NB4 (cell line): ENCODE measurements around the gene CDKN2D.

Source experiments
- DNase-seq: peaks from one replicate; pipeline ENCODE4 v3.0.0; 2010; ENCODE audit warnings: low read depth
- H3K4me3 ChIP-seq: one replicate; pipeline ENCODE4 v1.5.1; 2011; ENCODE audit warnings: mild to moderate bottlenecking, low read depth, low read length, moderate library complexity
- CTCF ChIP-seq: IDR thresholded peaks from one replicate; pipeline ENCODE4 v1.5.1; 2012; ENCODE audit warnings: low read depth, low read length
- MYC ChIP-seq: IDR thresholded peaks from 2 replicates; pipeline ENCODE4 v1.6.1; 2011; ENCODE audit warnings: low read depth, low read length
- POLR2A ChIP-seq: IDR thresholded peaks from 2 replicates; pipeline ENCODE4 v1.6.1; 2011; ENCODE audit warnings: mild to moderate bottlenecking; ENCODE audit not compliant: insufficient read length; ENCODE audit errors: extremely low read depth
- TF ChIP-seq, protein P1 (sequence below): IDR thresholded peaks from 2 replicates; pipeline ENCODE4 v1.6.1; 2011; ENCODE audit warnings: low read depth, low read length

Gene CDKN2D

DNA sequence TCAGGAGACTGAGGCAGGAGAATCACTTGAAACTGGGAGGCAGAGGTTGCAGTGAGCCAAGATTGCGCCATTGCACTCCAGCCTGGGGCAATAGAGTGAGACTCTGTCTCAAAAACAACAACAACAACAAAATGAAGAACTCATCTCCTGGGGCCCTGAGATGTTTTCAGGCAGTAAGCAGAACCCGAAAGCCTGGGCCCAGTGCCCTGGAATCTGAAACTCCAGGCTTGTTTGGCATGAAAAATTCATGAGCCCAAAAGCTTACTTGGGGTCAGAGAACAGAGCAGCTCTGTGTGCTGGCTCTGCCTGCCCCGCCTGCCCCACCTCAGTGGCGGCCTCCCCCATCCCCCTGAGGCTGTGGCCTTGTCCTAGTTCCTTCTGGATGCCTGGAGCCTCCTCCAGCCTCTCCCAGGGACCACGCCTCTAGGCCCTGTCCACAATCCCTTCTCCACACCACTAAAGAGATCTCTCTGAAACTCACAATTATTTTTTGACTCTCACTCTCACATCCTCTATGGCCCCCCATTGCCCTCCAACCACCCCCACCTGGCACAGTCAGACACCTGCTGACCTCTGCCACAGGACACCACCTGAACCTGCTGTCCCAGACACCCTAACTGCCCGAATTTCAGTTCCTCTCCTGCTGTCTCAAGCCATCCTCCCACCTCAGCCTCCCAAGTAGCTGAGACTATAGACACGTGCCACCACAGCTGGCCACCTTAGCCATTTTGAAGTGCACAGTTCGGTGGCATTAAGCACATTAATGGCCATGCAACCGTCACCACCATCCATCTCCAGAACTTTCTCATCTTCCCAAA lies 25.2 kb upstream of the CDKN2D start:
- no peak for DNase-seq
- TF ChIP-seq, protein P1, sequence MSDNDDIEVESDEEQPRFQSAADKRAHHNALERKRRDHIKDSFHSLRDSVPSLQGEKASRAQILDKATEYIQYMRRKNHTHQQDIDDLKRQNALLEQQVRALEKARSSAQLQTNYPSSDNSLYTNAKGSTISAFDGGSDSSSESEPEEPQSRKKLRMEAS, result 0 out of 2 replicates have a peak, but pooled peaks have one; percentile 28
- no peak for TF ChIP-seq MYC
- H3K4me3 ChIP-seq, result no peak overlapping the region

DNA sequence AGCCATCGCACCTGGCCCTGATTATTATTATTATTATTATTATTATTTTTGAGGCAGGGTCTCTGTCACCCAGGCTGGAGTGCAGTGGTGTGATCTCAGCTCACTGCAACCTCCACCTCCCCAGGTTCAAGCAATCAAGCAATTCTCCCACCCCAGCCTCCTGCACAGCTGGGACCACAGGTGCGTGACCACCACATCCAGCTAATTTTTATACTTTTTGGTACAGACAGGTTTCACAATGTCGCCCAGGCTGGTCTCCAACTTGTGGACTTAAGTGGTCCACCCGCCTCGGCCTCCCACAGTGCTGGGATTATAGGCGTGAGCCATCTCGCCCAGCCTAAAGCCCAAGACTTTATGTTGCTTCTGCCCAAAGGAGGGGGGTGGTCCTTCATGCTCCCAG lies 24.4 kb upstream of the CDKN2D start:
- no peak for TF ChIP-seq POLR2A
- no peak for TF ChIP-seq CTCF
- no peak for TF ChIP-seq MYC
- TF ChIP-seq, protein P1, result no peak
- DNase-seq, result no peak
- H3K4me3 ChIP-seq, result no peak overlapping the region

DNA sequence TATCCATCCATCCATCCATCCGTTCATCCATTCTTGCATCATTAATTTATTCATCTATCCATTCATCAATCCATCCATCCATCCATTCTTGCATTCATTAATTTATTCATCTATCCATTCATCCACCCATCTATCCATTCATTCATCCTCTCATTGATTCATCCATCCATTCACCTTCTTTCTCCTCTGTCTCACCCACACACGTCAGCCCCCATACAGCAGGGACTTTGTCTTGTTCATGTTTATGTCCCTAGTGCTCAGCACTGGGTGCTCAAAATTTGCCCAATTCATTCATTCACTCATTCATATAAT lies 19.0 kb upstream of the CDKN2D start:
- DNase-seq, result no peak
- no peak overlapping the region for H3K4me3 ChIP-seq
- TF ChIP-seq CTCF (no peak), MYC (no peak), POLR2A (no peak)
- TF ChIP-seq, protein P1, result no peak

- TF ChIP-seq, protein P1, result no peak
- TF ChIP-seq CTCF, result no peak
- TF ChIP-seq POLR2A, result no peak
- no peak for TF ChIP-seq MYC
- no peak within 1 kb of the TSS for H3K4me3 ChIP-seq
- DNase-seq, result no peak
Observed at GRCh38 chr19:10587022-10587838, 18.5 kb upstream of the CDKN2D start, which contains the start of gene AP1M2. Gene AP1M2 (minus strand): TSS chr19:10587312. CDS start chr19:10587231, 81 bp downstream.

DNA sequence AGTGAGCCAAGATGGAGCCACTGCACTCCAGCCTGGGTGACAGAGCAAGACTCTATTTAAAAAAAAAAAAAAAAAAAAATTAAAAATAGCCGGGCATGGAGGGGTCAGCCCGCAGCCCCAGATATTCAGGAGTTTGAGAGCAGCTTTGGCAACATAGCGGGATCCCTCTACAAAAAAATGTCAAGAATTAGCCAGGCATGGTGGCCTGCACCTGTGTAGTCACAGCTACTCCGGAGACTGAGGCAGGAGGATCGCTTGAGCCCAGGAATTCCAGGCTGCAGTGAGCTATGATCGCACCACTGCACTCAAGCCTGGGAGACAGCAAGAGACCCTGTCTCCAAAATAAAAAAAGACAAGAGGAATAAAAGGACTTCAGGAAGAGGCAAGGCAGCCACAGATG lies 17.6 kb upstream of the CDKN2D start:
- TF ChIP-seq, protein P1, result no peak
- no peak for TF ChIP-seq CTCF
- TF ChIP-seq MYC, result no peak
- no peak for TF ChIP-seq POLR2A
- H3K4me3 ChIP-seq, result no peak overlapping the region
- DNase-seq, result no peak

DNA sequence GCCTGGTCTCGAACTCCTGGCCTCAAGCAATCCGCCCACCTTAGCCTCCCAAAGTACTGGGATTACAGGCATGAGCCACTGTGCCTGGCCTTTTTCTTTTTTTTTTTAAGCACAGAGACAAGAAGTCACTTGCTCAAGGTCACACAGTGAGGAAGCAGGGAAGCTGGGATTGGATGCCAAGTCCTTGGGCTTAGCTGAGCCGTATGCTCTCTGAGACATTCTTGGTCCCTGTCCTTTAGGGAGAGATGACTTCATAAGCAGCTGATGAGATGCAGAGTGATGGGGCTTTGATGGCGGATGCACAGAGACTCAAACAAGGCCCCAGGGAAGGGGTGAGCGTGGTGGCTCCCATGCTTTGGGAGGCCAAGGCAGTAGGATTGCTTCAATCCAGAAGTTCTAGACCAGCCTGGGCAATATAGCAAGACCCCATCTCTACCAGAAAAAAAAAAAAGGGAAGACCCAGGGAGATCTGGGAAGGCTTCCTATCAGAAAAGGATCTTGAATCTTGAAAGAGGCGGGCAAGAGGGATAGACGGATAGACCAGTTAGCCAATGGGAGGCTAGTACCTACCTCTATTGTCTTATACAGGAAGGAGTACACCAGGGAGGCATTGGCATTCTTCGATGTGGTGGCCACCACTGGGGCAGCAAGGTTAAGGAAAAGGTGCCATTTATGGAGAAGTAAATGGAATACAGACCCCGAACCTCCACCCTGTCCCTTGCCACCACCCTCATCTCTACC lies 14.4 kb upstream of the CDKN2D start:
- H3K4me3 ChIP-seq, result no peak overlapping the region
- peak; percentile 47 for DNase-seq
- TF ChIP-seq MYC (no peak), CTCF (no peak), POLR2A (no peak)
